Stromal cell of bone marrow (primary cell): ENCODE results near the gene AKAP9.
A peak's percentile ranks its signal among the peaks of the same experiment; 100 is the strongest.
"Not testable (repeated sequence)": the region's sequence is repeated elsewhere in the genome, so short reads cannot be mapped to it uniquely, and the experiment has no call there.

Source experiments
- DNase-seq: peaks from one replicate; pipeline ENCODE4 v3.0.0-alpha.2; 2012; ENCODE audit warnings: low read depth

AKAP9 gene

GRCh38 chr7:91940572-91941341 is at the start of gene AKAP9:
AKAP9 (plus strand) TSS chr7:91940862; CDS start chr7:91941100, 238 bp downstream.
- DNase-seq: peak; percentile 57

- DNase-seq: no peak
Measured at GRCh38 chr7:91892099-91892705, 48.5 kb upstream of the AKAP9 start.

GRCh38 chr7:91892821-91893340 is 47.8 kb upstream of the AKAP9 start:
- no peak for DNase-seq

- not testable (repeated sequence) for DNase-seq
Measured at GRCh38 chr7:91893699-91894098, 47.0 kb upstream of the AKAP9 start.

GRCh38 chr7:91894781-91895480 is 45.7 kb upstream of the AKAP9 start:
- DNase-seq: no peak

- no peak for DNase-seq
Measured at GRCh38 chr7:91898240-91898992, 42.2 kb upstream of the AKAP9 start.

- no peak for DNase-seq
Measured at GRCh38 chr7:91899563-91899962, 41.1 kb upstream of the AKAP9 start.

GRCh38 chr7:91910171-91910570 is 30.5 kb upstream of the AKAP9 start:
- no peak for DNase-seq

GRCh38 chr7:91911121-91911520 is 29.5 kb upstream of the AKAP9 start:
- DNase-seq: no peak

GRCh38 chr7:91912494-91912893 is 28.2 kb upstream of the AKAP9 start:
- DNase-seq: no peak

- DNase-seq: peak; percentile 86
Measured at GRCh38 chr7:91913612-91914011, 27.1 kb upstream of the AKAP9 start.

- peak; percentile 36 for DNase-seq
Measured at GRCh38 chr7:91915401-91916050, 25.1 kb upstream of the AKAP9 start.

GRCh38 chr7:91916051-91916440 is 24.6 kb upstream of the AKAP9 start:
- no peak for DNase-seq

- DNase-seq: no peak
Measured at GRCh38 chr7:91918356-91918755, 22.3 kb upstream of the AKAP9 start.

GRCh38 chr7:91922857-91923256 is 17.8 kb upstream of the AKAP9 start:
- DNase-seq: no peak

GRCh38 chr7:91927912-91928311 is 12.8 kb upstream of the AKAP9 start:
- DNase-seq: no peak

- DNase-seq: no peak
Measured at GRCh38 chr7:91929463-91929862, 11.2 kb upstream of the AKAP9 start.

GRCh38 chr7:91940171-91940570 is 491 bp upstream of the AKAP9 start:
- DNase-seq: no peak

GRCh38 chr7:91941450-91941849 is 788 bp downstream of the AKAP9 start:
- no peak for DNase-seq

GRCh38 chr7:91942312-91942711 is 1.6 kb downstream of the AKAP9 start:
- DNase-seq: no peak

- DNase-seq: not testable (repeated sequence)
Measured at GRCh38 chr7:91944970-91945369, 4.3 kb downstream of the AKAP9 start.

GRCh38 chr7:91945476-91945875 is 4.8 kb downstream of the AKAP9 start:
- peak; percentile 40 for DNase-seq
